ENCODE data around the gene TBC1D1.

DNA sequence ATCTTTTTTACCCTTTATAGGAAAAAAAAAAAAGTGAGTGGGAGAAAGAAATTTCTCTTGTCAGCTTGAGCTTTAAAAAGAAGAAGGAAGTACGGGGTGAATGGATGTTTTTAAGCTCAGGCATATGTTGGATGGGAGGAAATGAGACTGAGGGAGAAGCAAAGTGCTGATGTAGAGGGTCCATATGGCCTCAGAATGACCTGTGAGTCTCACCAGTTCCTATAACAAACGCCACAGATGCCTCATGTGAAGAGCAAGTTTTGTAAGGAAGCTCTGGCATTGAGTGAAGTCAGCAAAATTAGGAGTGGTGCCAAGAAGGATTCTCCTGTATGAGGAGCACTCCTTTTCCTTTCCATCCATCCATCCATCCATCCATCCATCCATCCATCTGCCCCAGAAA, 283.9 kb downstream of the TBC1D1 start:
- TF ChIP-seq POLR2AphosphoS5 (IDR thresholded peaks at IDR 0.05; ENCODE audit: low read depth, low read length) (no peak), POLR2A (IDR thresholded peaks at IDR 0.05; ENCODE audit: low read depth, low read length) (no peak), TAF1 (IDR thresholded peaks at IDR 0.05; ENCODE audit: borderline replicate concordance, low read depth, low read length) (no peak)
